Muscle layer of colon (tissue), 2 donors: Measurements from ENCODE around the gene LAIR1.

Experiments used
- H3K27ac ChIP-seq: one replicate; pipeline ENCODE4 v1.7.0; 2013; ENCODE audit warnings: low read depth, mild to moderate bottlenecking, low read length, moderate library complexity
- H3K27me3 ChIP-seq, 2 donors: one replicate each; pipeline ENCODE4 v1.7.0; 2013; ENCODE audit warnings: low read length in 2 of 2, mild to moderate bottlenecking in 2 of 2; ENCODE audit not compliant: insufficient read depth in 2 of 2, control insufficient read depth in 1 of 2
- H3K36me3 ChIP-seq: one replicate; pipeline ENCODE4 v1.7.0; 2013; ENCODE audit warnings: mild to moderate bottlenecking, low read length; ENCODE audit not compliant: insufficient read depth
- H3K4me1 ChIP-seq: one replicate; pipeline ENCODE4 v1.7.0; 2013; ENCODE audit warnings: mild to moderate bottlenecking, low read length; ENCODE audit not compliant: insufficient read depth
- H3K4me3 ChIP-seq, 2 donors: one replicate each; pipeline ENCODE4 v1.7.0; 2013; ENCODE audit warnings: low read length in 2 of 2, low read depth in 1 of 2, mild to moderate bottlenecking in 1 of 2, moderate library complexity in 1 of 2
- H3K9ac ChIP-seq: one replicate; pipeline ENCODE4 v1.7.0; 2013; ENCODE audit warnings: low read length
- H3K9me3 ChIP-seq: one replicate; pipeline ENCODE4 v1.7.0; 2013; ENCODE audit warnings: mild to moderate bottlenecking, low read length
- donor health status: abdominal sarcoma.
- donor health status: Adenocarcinoma of cecum.

The LAIR1 gene

DNA sequence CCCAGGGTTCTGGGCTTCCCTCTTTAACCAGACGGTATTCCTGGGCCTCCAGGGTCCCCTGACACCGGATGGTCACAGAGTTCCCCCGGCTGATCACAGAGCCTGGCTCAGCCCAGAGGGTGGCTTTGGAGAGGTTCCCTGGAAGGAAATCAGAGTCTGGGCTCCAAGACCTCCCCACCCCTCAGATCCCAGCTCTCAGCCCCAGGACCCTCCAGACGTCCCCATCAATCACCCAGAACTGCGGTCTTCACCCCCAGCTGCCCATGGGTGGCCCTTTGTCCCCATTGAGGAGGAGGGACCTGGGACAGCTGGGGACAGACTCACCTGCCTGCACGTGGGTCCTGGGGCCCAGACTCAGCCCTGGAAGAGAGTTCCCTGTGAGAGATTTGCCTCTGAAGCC is 52.7 kb downstream of the LAIR1 start:
- Histone ChIP-seq H3K27ac (no peak overlapping the region), H3K27me3 (no peaks in the 10 kb centered on the region), H3K36me3 (no peaks in the 10 kb centered on the region), H3K9me3 (no peaks in the 10 kb centered on the region), H3K4me1 (no peaks in the 10 kb centered on the region), H3K9ac (no peak overlapping the region), H3K4me3 (no peak overlapping the region)

DNA sequence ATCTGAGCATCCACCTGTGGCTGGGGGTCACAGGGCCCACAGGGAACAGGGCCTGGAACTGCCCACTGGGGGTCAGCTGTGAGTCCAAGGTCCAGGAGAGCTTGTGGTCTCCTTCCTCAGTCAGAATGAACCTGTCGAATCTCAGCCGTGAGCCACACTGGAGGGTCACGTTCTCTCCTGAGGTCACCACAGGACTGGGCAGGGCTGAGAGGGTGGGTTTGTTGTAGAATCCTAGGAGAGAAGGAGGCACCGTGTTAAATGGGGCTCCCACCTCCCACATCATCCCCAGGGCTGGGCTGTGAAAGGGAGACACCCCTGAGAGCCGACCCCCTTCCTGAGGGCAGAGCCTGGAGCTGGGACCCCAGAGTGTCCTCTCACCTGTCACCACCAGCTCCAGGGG is 53.2 kb downstream of the LAIR1 start:
- Histone ChIP-seq H3K4me1 (no peaks in the 10 kb centered on the region), H3K27ac (no peak overlapping the region), H3K4me3 (no peak overlapping the region), H3K27me3 (no peaks in the 10 kb centered on the region), H3K36me3 (no peaks in the 10 kb centered on the region), H3K9me3 (no peaks in the 10 kb centered on the region), H3K9ac (no peak overlapping the region)

DNA sequence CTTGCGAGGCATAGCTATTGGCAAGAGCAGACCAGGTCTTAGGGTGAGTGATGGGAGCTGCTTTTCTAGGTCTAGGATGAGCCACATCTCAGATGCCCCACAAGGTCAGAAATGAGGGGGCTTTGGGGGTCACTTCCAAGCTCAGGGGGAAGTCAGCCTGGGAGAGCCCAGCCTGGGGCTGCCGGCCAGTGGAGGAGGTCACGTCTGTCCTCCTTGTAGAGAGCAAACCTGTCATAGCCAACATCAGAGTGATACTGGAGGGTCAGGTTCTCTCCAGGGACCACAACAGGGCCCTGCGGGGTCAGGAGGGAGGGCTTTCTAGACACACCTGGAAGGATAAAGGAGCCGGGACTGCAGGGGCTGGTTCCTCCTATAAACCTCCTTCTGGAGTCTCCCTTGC is 54.2 kb downstream of the LAIR1 start:
- H3K36me3 ChIP-seq, result no peaks in the 10 kb centered on the region
- no peak overlapping the region for H3K9ac ChIP-seq
- peaks cover 0 to 4% of the 10 kb centered on the region in 2 donors for H3K27me3 ChIP-seq
- H3K9me3 ChIP-seq, result no peaks in the 10 kb centered on the region
- no peak overlapping the region for H3K4me3 ChIP-seq
- no peaks in the 10 kb centered on the region for H3K4me1 ChIP-seq
- H3K27ac ChIP-seq, result no peak overlapping the region

DNA sequence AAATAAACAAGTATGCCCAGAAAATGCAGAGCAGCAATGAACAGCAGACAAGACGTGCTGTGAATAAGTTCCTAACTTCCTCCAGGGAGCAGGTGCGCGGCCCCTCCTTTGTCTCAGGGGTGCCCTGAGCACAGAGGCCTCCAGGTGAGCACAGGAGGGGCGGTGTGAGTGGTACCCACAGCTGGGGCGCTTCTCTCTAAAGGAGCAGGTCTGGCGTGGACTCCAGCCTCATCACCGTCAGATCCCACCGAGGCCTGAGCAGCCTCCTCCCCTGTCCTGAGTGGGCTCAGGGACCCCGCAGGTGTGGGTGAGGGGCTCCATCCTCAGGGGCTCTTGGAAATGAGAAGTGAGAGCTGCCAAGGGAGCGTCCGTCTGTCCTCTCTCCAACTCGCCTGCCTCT is 54.9 kb downstream of the LAIR1 start:
- Histone ChIP-seq H3K9me3 (no peaks in the 10 kb centered on the region), H3K36me3 (no peaks in the 10 kb centered on the region), H3K27ac (no peak overlapping the region), H3K4me3 (no peak overlapping the region), H3K4me1 (no peaks in the 10 kb centered on the region), H3K27me3 (peaks cover 0 to 8% of the 10 kb centered on the region in 2 donors), H3K9ac (no peak overlapping the region)

DNA sequence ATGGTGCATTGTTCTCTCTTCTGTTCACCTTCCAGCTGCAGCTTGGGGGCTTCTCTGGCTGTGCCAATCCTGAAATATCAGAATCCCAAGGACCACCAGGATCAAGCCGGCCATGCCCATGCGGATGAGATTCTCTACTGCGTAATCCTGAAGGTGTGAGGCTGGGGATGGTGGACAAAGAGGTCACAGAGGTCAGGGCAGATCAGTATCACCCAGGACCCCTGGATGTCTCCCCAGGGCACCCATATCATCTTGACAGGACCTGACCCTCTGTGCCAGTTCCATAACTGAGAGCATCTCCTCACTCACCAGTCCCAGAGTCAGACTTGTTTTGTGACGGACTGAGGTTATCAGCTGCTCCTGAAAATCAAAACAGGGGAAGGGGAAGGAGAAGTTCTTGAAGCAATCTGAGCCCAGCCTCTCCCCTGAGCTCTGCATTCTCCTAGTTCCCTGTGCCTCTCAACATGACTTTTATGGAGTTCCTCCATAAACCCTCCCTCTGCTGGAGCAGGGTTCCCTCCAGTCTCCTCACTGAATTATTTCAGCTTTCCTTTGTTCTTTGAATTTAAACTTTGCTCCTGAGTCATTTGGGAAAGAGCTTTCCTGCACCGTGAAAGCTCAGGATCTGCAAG is 57.2 kb downstream of the LAIR1 start:
- Histone ChIP-seq H3K9ac (no peak overlapping the region), H3K27me3 (peaks cover 0 to 8% of the 10 kb centered on the region in 2 donors), H3K9me3 (no peaks in the 10 kb centered on the region), H3K4me3 (no peak overlapping the region), H3K36me3 (no peaks in the 10 kb centered on the region), H3K27ac (no peak overlapping the region), H3K4me1 (no peaks in the 10 kb centered on the region)

DNA sequence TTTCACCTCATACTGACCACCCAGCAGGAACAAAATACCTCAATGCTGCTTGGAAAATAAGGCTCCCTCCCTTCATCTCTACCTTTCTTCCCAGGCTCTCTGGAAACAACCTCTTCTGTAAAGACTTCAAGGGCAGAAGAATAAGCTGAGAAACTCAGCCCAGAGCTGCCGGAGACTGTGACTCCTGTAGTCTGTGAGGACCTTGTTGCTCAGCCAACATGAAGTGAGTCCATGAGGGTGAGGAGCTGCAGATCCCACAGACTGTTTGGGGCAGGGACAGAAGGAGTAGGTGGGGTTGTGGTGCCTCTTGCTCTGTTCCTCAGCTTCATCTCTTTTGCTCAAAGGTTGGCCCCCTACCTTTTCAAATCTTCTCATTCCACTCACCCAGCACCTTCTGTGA is 59.6 kb downstream of the LAIR1 start:
- H3K4me3 ChIP-seq, result no peak overlapping the region
- no peaks in the 10 kb centered on the region for H3K9me3 ChIP-seq
- H3K4me1 ChIP-seq, result no peaks in the 10 kb centered on the region
- no peak overlapping the region for H3K9ac ChIP-seq
- no peaks in the 10 kb centered on the region for H3K36me3 ChIP-seq
- H3K27ac ChIP-seq, result no peak overlapping the region
- H3K27me3 ChIP-seq, result peaks cover 0 to 8% of the 10 kb centered on the region in 2 donors

DNA sequence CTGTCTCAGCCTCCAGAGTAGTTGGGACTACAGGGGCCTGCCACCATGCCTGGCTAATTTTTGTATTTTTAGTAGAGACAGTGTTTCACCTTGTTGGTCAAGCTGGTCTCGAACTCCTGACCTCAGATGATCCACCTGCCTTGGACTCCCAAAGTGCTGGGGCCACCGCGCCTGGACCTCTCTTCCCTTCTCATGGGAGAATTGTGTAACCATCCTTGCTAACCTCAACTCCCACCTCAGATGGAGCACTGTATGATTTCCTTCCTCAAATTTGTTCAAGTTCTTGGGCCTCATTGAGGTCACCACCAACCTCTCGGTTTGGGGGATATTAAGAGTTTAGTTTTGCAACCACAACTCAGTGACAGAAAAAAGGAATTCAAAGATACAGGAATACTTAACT is 62.5 kb downstream of the LAIR1 start:
- Histone ChIP-seq H3K27ac (no peak overlapping the region), H3K9ac (no peak overlapping the region), H3K4me1 (no peaks in the 10 kb centered on the region), H3K27me3 (peaks cover 0 to 8% of the 10 kb centered on the region in 2 donors), H3K9me3 (no peaks in the 10 kb centered on the region), H3K4me3 (no peak overlapping the region), H3K36me3 (no peaks in the 10 kb centered on the region)
